Measurements from ENCODE around the gene ELF5.

ELF5 gene

DNA sequence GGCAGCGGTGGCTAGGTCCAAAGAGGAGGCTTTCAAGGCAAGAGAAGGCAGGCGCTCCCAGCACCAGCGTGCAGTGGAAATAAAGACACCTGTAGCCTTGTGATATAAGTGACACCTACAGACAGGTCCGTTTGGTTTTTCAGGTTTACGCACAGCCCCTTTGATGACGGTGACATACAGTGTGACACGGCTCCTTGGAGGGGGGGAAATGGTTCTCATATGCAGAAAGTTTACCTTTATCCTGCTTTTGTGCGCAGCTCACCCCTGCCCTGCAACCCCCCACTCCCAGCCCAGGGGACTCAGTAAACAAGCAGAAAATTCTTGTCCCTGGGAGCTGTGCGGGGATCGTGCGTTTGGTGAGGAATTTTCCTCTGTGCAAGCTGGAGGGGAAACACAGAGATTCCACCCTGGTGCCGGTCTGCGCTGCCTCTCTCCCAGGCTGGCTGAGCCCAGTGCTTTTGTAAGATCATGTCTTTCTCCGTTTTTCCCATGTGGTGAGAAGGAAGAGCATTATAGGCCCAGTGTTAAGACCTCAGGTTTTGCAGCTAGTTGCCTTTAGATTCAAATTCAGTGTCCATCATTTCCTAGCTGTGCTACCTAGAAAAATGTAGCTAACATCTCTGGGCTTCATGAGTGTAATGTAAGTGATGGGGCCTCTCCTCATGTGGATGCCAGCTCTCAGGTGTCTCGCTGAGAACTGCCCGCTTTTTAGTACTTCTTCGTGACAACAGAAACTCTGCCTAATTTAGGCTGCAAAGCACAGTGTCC lies at the start of gene ELF5:
TSS of gene ELF5 (minus strand) at position 113 of the 768 bp plus-strand sequence. CDS start 8,045 bp downstream, outside the sequence.
- no peak for DNase-seq

DNA sequence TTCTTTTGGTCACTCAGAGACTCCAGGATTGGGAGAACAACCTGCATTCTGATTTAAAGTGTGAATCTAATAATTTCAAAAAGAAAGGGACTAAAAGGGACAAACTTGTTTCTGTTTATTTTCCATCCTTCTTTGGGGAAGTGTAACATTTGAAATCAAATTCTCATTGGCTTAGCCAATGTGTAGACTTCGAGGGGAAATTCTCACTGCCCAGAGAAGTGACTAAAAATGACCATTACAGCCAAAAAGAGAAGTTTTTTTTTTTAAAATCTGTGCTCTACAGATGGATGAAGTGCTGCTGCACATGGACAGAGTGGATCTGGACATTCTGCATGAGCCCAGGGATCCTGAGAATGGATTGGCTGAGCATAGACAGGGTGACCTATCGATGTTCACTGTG lies 49.4 kb upstream of the ELF5 start:
- no peak for DNase-seq

- DNase-seq, result no peak
Observed at GRCh38 chr11:34560511-34560910, 46.9 kb upstream of the ELF5 start.

DNA sequence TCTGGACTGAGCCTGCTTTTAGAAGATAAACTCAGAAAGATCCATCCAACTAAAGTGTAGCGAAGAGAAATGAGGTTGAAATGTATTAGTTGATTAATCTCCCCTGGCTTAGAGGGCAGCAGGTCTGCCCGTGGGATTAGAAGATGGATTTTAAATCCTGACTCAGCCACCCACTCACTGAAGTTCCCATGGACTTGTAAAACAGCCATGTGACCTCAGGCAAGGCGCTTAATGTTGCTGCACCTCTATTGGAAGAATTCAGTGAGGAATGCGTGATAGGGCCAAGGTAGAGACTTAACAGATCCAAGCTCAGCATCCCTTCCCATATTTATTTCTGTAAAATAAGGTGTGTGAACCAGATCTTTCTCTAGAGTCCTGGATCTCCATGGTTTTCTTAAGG lies 45.1 kb upstream of the ELF5 start:
- no peak for DNase-seq

GRCh38 chr11:34558211-34558610 lies 44.6 kb upstream of the ELF5 start:
- DNase-seq, result no peak

GRCh38 chr11:34552270-34552669 lies 38.7 kb upstream of the ELF5 start:
- no peak for DNase-seq

- no peak for DNase-seq
Observed at GRCh38 chr11:34549271-34549670, 35.7 kb upstream of the ELF5 start.

- DNase-seq, result no peak
Observed at GRCh38 chr11:34548278-34548677, 34.7 kb upstream of the ELF5 start.

GRCh38 chr11:34546511-34547209 lies 33.1 kb upstream of the ELF5 start:
- no peak for DNase-seq

DNA sequence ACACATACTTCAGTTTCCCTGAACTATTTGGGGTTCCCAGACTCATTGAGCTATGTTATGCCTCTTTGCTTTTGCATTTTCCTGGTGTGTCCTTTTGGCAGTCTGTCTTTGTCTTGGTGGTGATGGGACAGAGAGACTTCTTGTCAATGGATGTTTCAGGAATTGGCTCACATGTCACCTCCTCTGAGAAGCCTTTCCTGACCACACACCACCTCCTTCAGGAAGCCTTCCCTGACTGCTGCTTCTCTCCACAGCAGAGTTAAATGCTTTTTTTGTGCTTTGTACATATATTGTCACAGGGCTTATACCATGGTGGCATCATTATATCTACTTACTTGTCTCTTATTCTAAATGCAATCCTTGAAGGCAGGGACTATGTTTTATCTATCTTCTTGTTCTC lies 28.5 kb upstream of the ELF5 start:
- no peak for DNase-seq

GRCh38 chr11:34540870-34541269 lies 27.3 kb upstream of the ELF5 start:
- no peak for DNase-seq

DNA sequence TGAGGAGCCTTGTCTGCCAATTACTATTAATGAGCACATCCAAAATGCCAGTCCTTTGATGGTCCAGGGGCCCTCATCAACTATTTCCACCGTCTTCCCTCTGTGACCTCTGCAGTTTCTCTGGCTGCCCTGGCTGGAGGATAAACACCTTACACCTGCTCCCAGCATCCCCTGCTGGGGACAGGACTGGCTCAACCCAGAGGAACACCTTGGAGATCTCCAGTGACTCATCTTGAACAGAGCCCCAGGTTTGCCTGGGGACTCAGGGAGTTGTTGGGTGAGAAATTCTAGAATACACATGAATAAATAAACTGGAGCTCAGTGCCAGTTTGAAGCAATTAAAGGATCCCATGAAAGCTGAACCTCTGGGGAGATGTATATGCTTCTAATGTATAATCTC lies 24.0 kb upstream of the ELF5 start:
- DNase-seq, result no peak

DNA sequence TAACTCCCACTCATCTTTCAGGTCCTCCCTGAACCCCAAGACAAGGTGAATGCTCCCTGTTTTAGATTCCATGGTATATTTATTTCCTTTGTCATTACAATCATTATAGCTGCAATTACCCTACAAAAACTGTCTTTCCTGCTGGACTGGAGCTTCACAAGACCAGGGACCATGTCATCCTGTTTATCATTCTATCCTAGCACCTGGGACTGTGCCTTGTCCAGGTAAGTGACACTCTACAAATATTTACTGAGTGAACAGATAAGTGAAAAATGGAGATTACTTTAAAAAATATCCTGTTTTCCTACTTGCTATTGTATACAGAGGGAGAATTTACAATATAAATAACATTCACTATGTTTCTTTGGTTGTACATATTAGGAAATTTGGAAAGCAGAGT lies 22.5 kb upstream of the ELF5 start:
- DNase-seq, result no peak

- no peak for DNase-seq
Observed at GRCh38 chr11:34534826-34535225, 21.2 kb upstream of the ELF5 start.

DNA sequence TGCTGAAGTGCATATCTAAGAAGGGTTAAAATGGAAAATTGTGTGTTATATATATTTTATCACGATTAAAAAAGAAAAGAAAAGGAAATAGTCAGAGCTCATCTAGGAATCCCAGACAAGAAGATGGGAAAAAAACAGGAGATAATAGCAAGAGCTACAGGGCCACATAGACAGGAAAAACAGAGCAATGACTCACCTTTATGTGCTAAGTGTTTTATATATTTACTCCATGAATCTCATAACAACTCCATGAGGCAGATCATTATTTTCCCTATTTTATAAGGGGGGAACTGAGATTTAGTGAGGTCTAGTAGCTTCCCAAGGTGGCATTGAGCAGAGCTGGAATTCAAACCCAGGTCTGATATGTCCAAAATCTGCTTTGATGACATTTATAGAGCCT lies 18.1 kb upstream of the ELF5 start:
- no peak for DNase-seq

DNA sequence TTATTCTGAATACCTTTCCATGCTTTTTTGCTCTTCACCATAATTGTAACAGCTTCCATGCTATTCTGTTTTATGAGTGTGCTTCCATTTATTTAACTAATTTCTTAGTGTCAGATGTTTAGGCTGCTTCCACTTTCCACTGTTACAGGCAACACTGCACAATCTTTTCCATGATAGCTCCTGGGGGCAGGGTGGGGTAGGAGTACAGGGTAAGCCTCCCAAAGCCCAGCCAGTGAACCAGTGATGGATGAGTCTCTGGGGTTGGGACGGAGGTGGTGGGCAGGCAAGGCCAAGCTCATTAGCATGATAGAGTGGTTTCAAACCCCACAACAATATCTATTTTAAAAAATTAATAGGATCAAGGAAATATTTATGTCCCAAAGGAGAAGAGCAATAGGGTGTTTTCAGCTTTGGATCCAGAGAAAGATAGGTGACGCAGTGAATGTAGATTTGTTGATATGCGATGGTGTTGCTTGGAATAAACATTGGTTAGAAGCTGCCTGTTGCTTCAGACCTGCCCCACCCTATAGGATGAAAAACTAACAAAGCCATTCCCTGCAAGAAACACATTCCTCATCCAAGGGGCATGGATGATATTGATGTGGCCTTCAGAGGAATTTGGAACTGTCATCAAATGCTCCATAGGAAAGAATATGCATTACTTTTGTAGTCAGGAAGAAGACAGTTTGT lies 17.1 kb upstream of the ELF5 start:
- no peak for DNase-seq

DNA sequence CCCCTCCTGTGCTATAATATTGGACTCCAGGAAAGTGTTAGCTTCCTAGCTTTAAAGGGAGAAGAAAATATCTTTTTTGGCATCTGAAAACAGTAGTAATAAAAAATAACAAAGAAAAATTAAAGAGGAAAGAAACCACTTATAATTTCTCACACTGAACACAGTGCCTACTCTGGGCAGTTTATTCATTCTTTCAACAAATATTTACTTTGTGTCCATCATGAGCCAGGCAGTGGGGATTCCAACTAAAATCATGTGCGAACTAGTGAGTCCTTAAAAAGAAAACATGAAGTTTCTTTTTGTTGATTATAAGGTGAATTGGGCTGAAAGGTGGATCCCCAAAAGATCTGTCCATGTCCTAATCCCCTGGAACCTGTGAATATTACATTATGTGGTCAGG lies 16.0 kb upstream of the ELF5 start:
- no peak for DNase-seq

- no peak for DNase-seq
Observed at GRCh38 chr11:34528072-34528471, 14.5 kb upstream of the ELF5 start.

DNA sequence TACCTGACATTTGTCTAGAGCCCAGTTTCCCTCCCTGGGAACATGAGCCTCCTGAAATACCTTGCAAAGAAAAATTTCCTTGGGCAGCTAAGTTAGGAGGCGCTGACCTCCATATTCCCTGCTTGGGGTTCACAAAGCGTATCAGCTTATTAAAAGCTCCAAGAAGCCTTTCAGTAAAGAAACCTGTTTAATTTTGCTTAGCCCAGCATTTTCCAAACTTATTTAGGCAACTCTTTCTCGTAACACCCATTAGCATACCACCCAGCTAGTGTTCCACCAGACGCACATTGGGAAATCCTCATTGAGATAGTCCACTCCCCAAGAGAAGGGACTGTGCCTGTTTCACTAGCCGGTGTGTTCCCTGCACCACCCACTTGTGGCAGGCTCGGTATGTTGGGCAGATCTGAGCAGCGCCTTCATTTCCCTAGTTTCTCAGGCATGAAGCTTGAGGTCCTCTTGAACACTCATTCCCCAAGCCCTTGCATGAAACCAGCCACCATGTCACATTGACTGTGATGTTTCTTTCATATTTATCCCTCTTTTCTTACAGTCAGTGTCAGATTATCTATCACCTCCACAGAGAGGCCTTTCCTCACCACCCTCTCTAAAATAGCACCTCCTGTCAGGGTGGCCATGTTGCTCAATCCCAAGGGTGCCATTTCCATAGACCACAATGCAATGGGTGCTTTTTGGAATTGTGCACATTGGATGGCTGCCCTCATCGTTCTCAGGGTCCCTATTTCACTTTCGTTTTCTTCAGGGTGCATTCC lies 12.5 kb upstream of the ELF5 start:
- DNase-seq, result no peak

- DNase-seq, result no peak
Observed at GRCh38 chr11:34525098-34525497, 11.5 kb upstream of the ELF5 start.

DNA sequence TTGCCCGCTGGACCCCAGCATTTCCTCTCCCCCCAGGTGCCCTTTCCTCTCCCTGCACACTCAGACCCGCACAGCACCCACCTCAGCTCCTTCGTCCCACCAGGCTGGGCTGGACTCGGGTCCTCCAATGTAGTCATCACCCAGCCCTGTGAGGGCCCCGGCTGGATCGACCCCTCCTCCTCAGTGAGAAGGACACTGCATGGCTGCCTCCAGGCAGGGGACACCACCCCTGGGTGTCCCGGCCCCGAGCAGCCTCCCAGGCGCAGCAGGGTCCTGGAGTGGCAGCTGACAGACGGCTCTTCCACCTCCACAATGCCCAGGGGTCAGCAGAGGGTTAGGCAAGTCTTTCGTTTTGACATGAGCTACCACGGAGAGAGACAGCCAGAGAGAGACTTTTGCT lies 11.1 kb upstream of the ELF5 start:
- no peak for DNase-seq

DNA sequence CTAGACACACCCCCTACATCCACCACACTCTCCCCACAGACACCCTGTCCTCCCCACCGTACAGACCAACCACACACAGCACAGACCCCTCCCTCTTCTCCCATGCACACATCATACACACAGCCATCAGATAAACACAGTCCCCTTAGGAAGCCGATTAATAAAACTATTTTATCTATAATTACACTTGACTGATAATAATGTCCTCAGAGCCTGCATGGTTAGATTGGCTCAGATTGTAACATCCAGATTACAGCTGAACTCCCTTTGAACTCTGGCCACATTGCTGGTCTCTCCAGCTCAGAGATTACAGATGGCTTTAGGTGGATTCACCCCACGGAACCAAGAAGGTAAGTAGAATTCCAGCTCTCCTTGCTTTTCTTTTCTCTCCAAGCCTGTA lies 9.5 kb upstream of the ELF5 start:
- DNase-seq, result no peak

- DNase-seq, result no peak
Observed at GRCh38 chr11:34522188-34522587, 8.6 kb upstream of the ELF5 start.
